Brain microvascular endothelial cell (primary cell): ENCODE results near the gene PTGR1.
A peak's percentile ranks its signal among the peaks of the same experiment; 100 is the strongest.

Experiments
- DNase-seq: peaks from one replicate; pipeline ENCODE4 v3.0.0-alpha.2; 2020
- H3K27ac ChIP-seq: fragments of 250-450 bp; sonication (Bioruptor Pico); 2 replicates; pipeline ENCODE4 v1.5.1; 2020; ENCODE audit warnings: mild to moderate bottlenecking, moderate library complexity
- H3K27me3 ChIP-seq: fragments of 250-450 bp; sonication (Bioruptor Pico); replicated peaks from 2 replicates; pipeline ENCODE4 v1.5.1; 2020; ENCODE audit warnings: mild to moderate bottlenecking
- H3K36me3 ChIP-seq: fragments of 250-450 bp; sonication (Bioruptor Pico); replicated peaks from 2 replicates; pipeline ENCODE4 v1.5.1; 2020; ENCODE audit warnings: mild to moderate bottlenecking
- H3K4me3 ChIP-seq: 2 replicates; pipeline ENCODE4 v1.5.1; 2011; ENCODE audit warnings: low read depth, mild to moderate bottlenecking, control low read depth, low read length, moderate library complexity
- CTCF ChIP-seq: IDR thresholded peaks from 2 replicates; pipeline ENCODE4 v1.5.1; 2011; ENCODE audit warnings: low read depth, mild to moderate bottlenecking, moderate library complexity, low read length, control low read depth, inconsistent platforms; ENCODE audit errors: missing control alignments
- in situ Hi-C: cut with HindIII; loops from 2 replicates; pipeline ENCODE4 v1.10.0; 2017; ENCODE audit warnings: low sequenced_read_pairs, low pct_ligation_motif_present

The PTGR1 gene

GRCh38 chr9:111599092-111599954 is at the start of gene PTGR1:
Gene PTGR1, minus strand, starts transcription at chr9:111599647. Its CDS starts 2,225 bp downstream, at chr9:111597422.
- peak within 1 kb of the TSS; percentile 80 for H3K27ac ChIP-seq
- no peaks in the 10 kb centered on the region for H3K27me3 ChIP-seq
- peak within 1 kb of the TSS; percentile 70 for H3K4me3 ChIP-seq
- peaks cover 14% of the 10 kb centered on the region for H3K36me3 ChIP-seq
- TF ChIP-seq CTCF = no peak
- in situ Hi-C loops = no loop called here
- peak; percentile 81 for DNase-seq

DNA sequence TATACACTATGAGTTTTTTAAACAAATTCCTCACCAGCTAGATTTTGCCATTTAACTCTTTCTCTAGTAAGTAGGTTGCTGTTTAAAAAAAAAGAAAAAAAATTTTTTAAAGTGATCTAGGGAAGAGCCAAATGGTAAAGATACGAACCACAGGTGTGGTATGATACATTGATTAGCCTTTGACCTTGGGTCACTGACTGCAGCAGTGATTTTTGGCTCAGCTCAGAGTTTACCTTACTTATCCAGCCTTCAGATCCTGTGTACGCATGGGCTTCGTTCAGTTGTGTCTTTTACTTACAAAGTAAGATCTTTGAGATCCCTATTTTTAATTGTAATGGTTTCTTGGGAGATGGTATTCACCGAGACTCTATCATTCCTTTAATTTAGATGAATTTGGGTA is 49.6 kb upstream of the PTGR1 start:
- H3K27ac ChIP-seq = no peak overlapping the region
- no peak for TF ChIP-seq CTCF
- H3K4me3 ChIP-seq = no peak overlapping the region
- DNase-seq = no peak
- in situ Hi-C loops = no loop called here
- H3K27me3 ChIP-seq = no peaks in the 10 kb centered on the region
- H3K36me3 ChIP-seq = peaks cover 15% of the 10 kb centered on the region

GRCh38 chr9:111648066-111648465 is 48.6 kb upstream of the PTGR1 start:
- Histone ChIP-seq H3K27ac (no peak overlapping the region), H3K27me3 (no peaks in the 10 kb centered on the region), H3K4me3 (no peak overlapping the region), H3K36me3 (peaks cover 15% of the 10 kb centered on the region)
- TF ChIP-seq CTCF = no peak
- in situ Hi-C loops = no loop called here
- DNase-seq = no peak

DNA sequence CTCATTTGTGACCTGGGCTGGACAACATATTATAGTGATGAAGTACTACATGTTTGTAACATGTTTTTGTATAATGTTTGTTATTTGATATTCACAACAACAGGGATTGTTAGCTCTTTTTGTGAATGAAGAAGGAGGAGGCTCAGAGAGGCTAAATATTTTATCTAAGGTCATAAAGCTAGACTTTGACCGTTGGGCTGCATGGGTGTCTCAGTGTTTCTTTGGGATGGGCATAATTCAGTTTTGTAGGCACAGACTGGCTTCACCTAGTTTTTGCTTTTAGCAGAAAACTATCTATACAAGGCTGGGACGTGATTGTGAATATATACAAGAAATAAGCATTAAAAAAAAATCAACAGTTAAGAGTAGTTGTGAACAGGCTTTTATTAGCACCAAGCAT is 47.0 kb upstream of the PTGR1 start:
- no peaks in the 10 kb centered on the region for H3K27me3 ChIP-seq
- in situ Hi-C loops = no loop called here
- no peak for TF ChIP-seq CTCF
- no peak overlapping the region for H3K4me3 ChIP-seq
- no peak overlapping the region for H3K27ac ChIP-seq
- peaks cover 17% of the 10 kb centered on the region for H3K36me3 ChIP-seq
- no peak for DNase-seq

DNA sequence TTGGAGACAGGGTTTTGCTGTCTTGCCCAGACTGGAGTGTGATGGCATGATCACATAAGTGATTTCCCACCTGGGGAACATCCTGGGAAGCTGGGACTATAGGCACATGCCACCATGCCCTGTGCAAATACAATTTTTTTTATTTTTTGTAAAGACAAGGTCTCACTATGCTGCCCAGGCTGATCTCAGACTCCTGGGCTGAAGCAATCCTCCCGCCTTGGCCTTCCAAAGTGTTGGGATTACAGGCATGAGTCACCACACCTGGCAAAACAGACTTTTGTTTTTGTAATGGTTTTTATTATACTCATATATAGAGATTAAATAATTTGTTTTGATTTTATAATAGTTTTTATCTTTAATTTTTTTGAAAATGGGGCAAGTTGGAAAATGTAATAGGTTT is 46.4 kb upstream of the PTGR1 start:
- no peak for TF ChIP-seq CTCF
- H3K4me3 ChIP-seq = no peak overlapping the region
- peak; percentile 22 for DNase-seq
- no peak overlapping the region for H3K27ac ChIP-seq
- peaks cover 17% of the 10 kb centered on the region for H3K36me3 ChIP-seq
- no peaks in the 10 kb centered on the region for H3K27me3 ChIP-seq
- in situ Hi-C loops = no loop called here

GRCh38 chr9:111644195-111644772 is 44.8 kb upstream of the PTGR1 start:
- DNase-seq = no peak
- Histone ChIP-seq H3K36me3 (peaks cover 9% of the 10 kb centered on the region), H3K4me3 (no peak overlapping the region), H3K27me3 (no peaks in the 10 kb centered on the region), H3K27ac (no peak overlapping the region)
- no peak for TF ChIP-seq CTCF
- in situ Hi-C loops = no loop called here
